ENCODE data around the gene G6PC3. TPM values are rescaled to one million over a fixed set of nuclear protein-coding genes. Genes with fewer than 3 reads are reported as not detected.

G6PC3 gene
- polyA plus RNA-seq, 1 of the 3 experiments (the other 2 are of a cell fraction): 166 TPM

DNA sequence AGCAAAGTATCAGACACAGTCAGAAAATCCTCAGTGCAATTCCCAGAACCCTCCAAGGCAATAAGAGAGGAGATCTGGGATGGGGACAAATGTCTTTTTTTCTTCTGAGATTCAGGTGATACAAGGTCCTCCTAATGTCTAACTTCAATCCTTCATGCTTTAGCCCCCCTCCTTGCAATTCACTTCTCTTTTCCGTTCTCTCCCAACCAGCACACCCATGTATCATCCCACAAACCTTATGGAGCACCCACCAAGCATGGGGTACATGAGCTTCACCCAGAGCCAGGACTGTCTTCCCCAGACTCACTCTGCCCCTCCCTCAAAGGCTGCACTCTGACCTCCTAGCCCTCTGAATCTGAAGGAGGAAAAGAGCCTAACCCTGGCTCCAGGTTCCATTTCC lies 42.8 kb downstream of the G6PC3 start:
- no peak for DNase-seq
- POLR2A ChIA-PET: no interaction called here
- Histone ChIP-seq H3K36me3 (replicated peaks in 1 of 2; ENCODE audit: control insufficient read depth in 1 of 2, insufficient read depth in 2 of 2, low read length in 1 of 2) (peaks cover 3% of the 10 kb centered on the region in 2 experiments), H3K9me2 (no peaks in the 10 kb centered on the region), H3K9me3 (no peaks in the 10 kb centered on the region), H3K27ac (ENCODE audit: low read depth in 2 of 2, low read length in 1 of 2) (no peak overlapping the region), H2AFZ (ENCODE audit: low read depth) (no peak overlapping the region), H3F3A (replicated peaks; ENCODE audit: insufficient read depth) (peaks cover 12% of the 10 kb centered on the region), H3K4me2 (no peak overlapping the region), H3K4me3 (ENCODE audit: low read depth in 2 of 2, low read length in 1 of 2) (no peak overlapping the region), H3K79me2 (ENCODE audit: insufficient read depth) (peaks cover 20% of the 10 kb centered on the region), H3K4me1 (ENCODE audit: control insufficient read depth in 1 of 2, insufficient read depth in 2 of 2, low read depth in 1 of 2, low read length in 1 of 2) (peaks cover 27 to 43% of the 10 kb centered on the region in 2 experiments), H4K20me1 (ENCODE audit: insufficient read depth) (peaks cover 13% of the 10 kb centered on the region), H3K27me3 (ENCODE audit: insufficient read depth) (no peaks in the 10 kb centered on the region), H3K9ac (no peak overlapping the region)
- WGBS (ENCODE audit: low lambda C conversion rate): 89% methylated on average over 1 of the region's 1 CpG
- CTCF ChIA-PET: interaction anchor here (1.6 to 3.3 kb wide), 4 partner anchors 10 to 233 kb away, joined by 3 to 15 read pairs (median 10); partner anchors contain the start of gene HDAC5
- TF ChIP-seq RFX5 (IDR thresholded peaks at IDR 0.05; ENCODE audit: low read length): no peak
- no peak for TF ChIP-seq MXI1 (IDR thresholded peaks at IDR 0.05; ENCODE audit: low read depth, low read length)
- no peak for TF ChIP-seq FOXJ3 (CRISPR knock-in tag; IDR thresholded peaks at IDR 0.05)
- TF ChIP-seq TCF12 (IDR thresholded peaks at IDR 0.05): no peak
- no peak for TF ChIP-seq ELF1 (IDR thresholded peaks at IDR 0.05)
- no peak for TF ChIP-seq RCOR1 (IDR thresholded peaks at IDR 0.05; ENCODE audit: low read length)

DNA sequence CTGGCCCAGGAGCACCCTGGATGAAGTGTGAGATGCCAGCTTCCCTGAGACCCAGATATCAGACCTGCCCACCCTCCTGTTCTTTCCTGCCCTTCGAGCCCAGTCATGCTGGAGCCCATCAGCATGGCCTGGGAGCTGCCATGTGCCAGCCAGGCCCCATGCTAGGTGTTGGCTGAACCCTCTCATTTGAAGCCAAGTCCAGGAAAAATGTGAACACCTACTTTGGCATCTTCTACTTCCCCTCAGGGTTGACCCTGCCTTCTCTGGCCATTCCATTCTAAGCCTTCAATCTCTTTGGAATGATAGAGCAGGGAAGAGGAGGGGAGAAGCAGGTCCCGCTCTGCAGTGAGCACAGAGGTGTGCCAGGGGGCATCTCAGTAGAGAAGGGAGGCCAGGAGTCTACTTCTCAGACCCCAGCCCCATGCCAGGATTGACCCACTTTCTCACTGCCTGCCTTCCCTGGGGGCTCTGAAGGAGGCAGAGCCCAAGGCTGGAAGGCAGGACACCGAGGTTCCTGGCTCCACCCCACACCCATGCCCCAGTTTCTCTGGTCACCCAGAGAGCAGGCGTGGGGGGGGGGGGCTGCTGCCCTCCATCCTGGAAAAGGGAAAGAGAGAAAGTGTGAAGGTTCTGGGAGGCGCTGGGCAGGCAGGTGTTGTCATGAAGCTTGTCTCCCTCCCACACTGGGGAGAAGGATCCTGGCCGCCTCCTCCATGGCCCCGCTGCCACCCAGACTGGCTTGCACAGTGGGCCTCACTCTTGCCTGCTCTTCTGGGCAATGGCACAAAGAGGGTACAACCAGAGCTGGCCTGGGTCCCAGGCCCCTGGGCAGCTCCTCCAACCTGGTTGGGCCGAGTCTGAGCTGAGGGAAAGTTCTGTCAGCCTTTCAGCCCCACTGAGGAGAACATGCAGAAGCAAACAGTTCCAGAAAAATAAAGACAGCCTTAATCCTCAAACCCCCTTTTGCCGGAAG lies 43.6 kb downstream of the G6PC3 start:
- CTCF ChIA-PET: interaction anchor here (0.8 to 3.6 kb wide), 11 partner anchors 9 to 234 kb away, joined by 3 to 26 read pairs (median 7); partner anchors contain the start of gene HDAC5

More for the DNA sequence above, 43.6 kb downstream of the G6PC3 start:
- 94% methylated on average over 4 of the region's 9 CpGs for WGBS (ENCODE audit: low lambda C conversion rate)
- no peak for TF ChIP-seq GATA2 (CRISPR knock-in tag; IDR thresholded peaks at IDR 0.05)
- no peak for TF ChIP-seq FOXJ3 (CRISPR knock-in tag; IDR thresholded peaks at IDR 0.05)
- TF ChIP-seq, protein P1, sequence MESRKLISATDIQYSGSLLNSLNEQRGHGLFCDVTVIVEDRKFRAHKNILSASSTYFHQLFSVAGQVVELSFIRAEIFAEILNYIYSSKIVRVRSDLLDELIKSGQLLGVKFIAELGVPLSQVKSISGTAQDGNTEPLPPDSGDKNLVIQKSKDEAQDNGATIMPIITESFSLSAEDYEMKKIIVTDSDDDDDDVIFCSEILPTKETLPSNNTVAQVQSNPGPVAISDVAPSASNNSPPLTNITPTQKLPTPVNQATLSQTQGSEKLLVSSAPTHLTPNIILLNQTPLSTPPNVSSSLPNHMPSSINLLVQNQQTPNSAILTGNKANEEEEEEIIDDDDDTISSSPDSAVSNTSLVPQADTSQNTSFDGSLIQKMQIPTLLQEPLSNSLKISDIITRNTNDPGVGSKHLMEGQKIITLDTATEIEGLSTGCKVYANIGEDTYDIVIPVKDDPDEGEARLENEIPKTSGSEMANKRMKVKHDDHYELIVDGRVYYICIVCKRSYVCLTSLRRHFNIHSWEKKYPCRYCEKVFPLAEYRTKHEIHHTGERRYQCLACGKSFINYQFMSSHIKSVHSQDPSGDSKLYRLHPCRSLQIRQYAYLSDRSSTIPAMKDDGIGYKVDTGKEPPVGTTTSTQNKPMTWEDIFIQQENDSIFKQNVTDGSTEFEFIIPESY (IDR thresholded peaks at IDR 0.05; ENCODE audit: borderline replicate concordance, low read depth): no peak
- no peak for TF ChIP-seq TAF1 (IDR thresholded peaks at IDR 0.05; ENCODE audit: borderline replicate concordance, low read depth, low read length)
- no peak for TF ChIP-seq NRF1 (IDR thresholded peaks at IDR 0.05; ENCODE audit: low read depth, low read length)
- no peak for TF ChIP-seq JUND (IDR thresholded peaks at IDR 0.05)
- TF ChIP-seq, protein P2, sequence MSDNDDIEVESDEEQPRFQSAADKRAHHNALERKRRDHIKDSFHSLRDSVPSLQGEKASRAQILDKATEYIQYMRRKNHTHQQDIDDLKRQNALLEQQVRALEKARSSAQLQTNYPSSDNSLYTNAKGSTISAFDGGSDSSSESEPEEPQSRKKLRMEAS (IDR thresholded peaks at IDR 0.05; ENCODE audit: low read depth): no peak
- no peak for DNase-seq
- POLR2A ChIA-PET: no interaction called here
- Histone ChIP-seq H3K36me3 (replicated peaks in 1 of 2; ENCODE audit: control insufficient read depth in 1 of 2, insufficient read depth in 2 of 2, low read length in 1 of 2) (peaks cover 3% of the 10 kb centered on the region in 2 experiments), H3K9ac (no peak overlapping the region), H3K27ac (ENCODE audit: low read depth in 2 of 2, low read length in 1 of 2) (no peak overlapping the region), H3K79me2 (ENCODE audit: insufficient read depth) (peaks cover 17% of the 10 kb centered on the region), H3K27me3 (ENCODE audit: insufficient read depth) (no peaks in the 10 kb centered on the region), H3K4me1 (ENCODE audit: control insufficient read depth in 1 of 2, insufficient read depth in 2 of 2, low read depth in 1 of 2, low read length in 1 of 2) (peaks cover 23 to 35% of the 10 kb centered on the region in 2 experiments), H3F3A (replicated peaks; ENCODE audit: insufficient read depth) (peaks cover 9% of the 10 kb centered on the region), H3K4me2 (no peak overlapping the region), H3K9me3 (no peaks in the 10 kb centered on the region), H4K20me1 (ENCODE audit: insufficient read depth) (peaks cover 17% of the 10 kb centered on the region; the same call in 1 of the 2 replicates), H3K4me3 (ENCODE audit: low read depth in 2 of 2, low read length in 1 of 2) (no peak overlapping the region), H2AFZ (ENCODE audit: low read depth) (no peak overlapping the region), H3K9me2 (no peaks in the 10 kb centered on the region)
